Nephron progenitor cell (in vitro differentiated cells): Measurements from ENCODE around the gene TPMT.
A peak's percentile ranks its signal among the peaks of the same experiment; 100 is the strongest.
"Not testable (repeated sequence)": the region's sequence is repeated elsewhere in the genome, so short reads cannot be mapped to it uniquely, and the experiment has no call there.

Experiments
- DNase-seq: peaks from one replicate; pipeline ENCODE4 v3.0.0; 2021
- H3K27ac Mint-ChIP-seq: 2 replicates; pipeline ENCODE4 v1.8.0; 2021; ENCODE audit warnings: mild to moderate bottlenecking, moderate library complexity, mixed read lengths
- H3K27me3 Mint-ChIP-seq: 2 replicates; pipeline ENCODE4 v1.8.0; 2021; ENCODE audit warnings: mild to moderate bottlenecking, low read depth, mixed read lengths; ENCODE audit not compliant: poor library complexity
- H3K36me3 Mint-ChIP-seq: 2 replicates; pipeline ENCODE4 v1.8.0; 2021; ENCODE audit warnings: low read depth, mixed read lengths
- H3K4me1 Mint-ChIP-seq: 2 replicates; pipeline ENCODE4 v1.8.0; 2021; ENCODE audit warnings: mixed read lengths
- H3K4me3 Mint-ChIP-seq: 2 replicates; pipeline ENCODE4 v1.8.0; 2021; ENCODE audit warnings: mild to moderate bottlenecking, moderate library complexity, mixed read lengths
- H3K9me3 Mint-ChIP-seq: 2 replicates; pipeline ENCODE4 v1.8.0; 2021; ENCODE audit warnings: mild to moderate bottlenecking, moderate library complexity, mixed read lengths
- CTCF ChIP-seq: fragments of 200-600 bp; sonication (generic); IDR thresholded peaks from 2 replicates; pipeline ENCODE4 v1.5.0; 2021; ENCODE audit warnings: antibody characterized with exemption

Gene TPMT

DNA sequence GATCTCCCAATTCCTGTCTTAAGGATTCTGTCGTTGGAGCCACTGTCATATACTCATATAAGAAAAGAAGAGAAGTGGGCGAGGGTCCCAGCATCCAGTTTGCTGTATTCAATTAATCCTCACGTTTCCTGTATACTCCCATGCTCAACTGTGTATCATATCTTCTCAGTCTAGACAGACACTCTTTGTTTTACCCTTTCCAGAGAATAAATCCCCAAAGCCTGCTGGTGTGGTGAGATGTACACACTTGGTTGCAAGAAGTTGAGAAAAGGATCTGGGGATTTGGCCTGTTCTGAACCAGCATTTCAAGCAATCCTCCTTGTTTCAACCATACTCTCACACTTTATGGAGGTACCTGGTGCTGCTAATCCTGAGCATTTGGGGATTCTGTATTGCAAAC, 3.1 kb downstream of the TPMT start:
- H3K27me3 Mint-ChIP-seq: peaks cover 8% of the 10 kb centered on the region
- peaks cover 11% of the 10 kb centered on the region for H3K36me3 Mint-ChIP-seq
- no peaks in the 10 kb centered on the region for H3K9me3 Mint-ChIP-seq
- H3K27ac Mint-ChIP-seq: no peak overlapping the region
- no peak for DNase-seq
- TF ChIP-seq CTCF: no peak
- no peak overlapping the region for H3K4me3 Mint-ChIP-seq
- peaks cover 22% of the 10 kb centered on the region for H3K4me1 Mint-ChIP-seq

- H3K4me3 Mint-ChIP-seq, H3K9me3 Mint-ChIP-seq, H3K27me3 Mint-ChIP-seq, H3K27ac Mint-ChIP-seq, DNase-seq: not testable (repeated sequence)
- H3K36me3 Mint-ChIP-seq: peaks cover 11% of the 10 kb centered on the region
- peaks cover 22% of the 10 kb centered on the region for H3K4me1 Mint-ChIP-seq
These were observed 3.5 kb downstream of the TPMT start for GRCh38 chr6:18151391-18151790.

GRCh38 chr6:18148304-18149025, 6.4 kb downstream of the TPMT start:
- no peak for TF ChIP-seq CTCF
- Mint-ChIP-seq H3K27ac (no peak overlapping the region), H3K4me1 (peaks cover 5% of the 10 kb centered on the region), H3K4me3 (no peak overlapping the region), H3K9me3 (no peaks in the 10 kb centered on the region), H3K36me3 (peaks cover 6% of the 10 kb centered on the region), H3K27me3 (peaks cover 3% of the 10 kb centered on the region)
- no peak for DNase-seq

GRCh38 chr6:18147616-18148015, 7.3 kb downstream of the TPMT start:
- DNase-seq: no peak
- Mint-ChIP-seq H3K27me3 (no peaks in the 10 kb centered on the region), H3K36me3 (peaks cover 13% of the 10 kb centered on the region), H3K4me3 (no peak overlapping the region), H3K9me3 (no peaks in the 10 kb centered on the region), H3K4me1 (peaks cover 4% of the 10 kb centered on the region), H3K27ac (no peak overlapping the region)
- TF ChIP-seq CTCF: no peak

DNA sequence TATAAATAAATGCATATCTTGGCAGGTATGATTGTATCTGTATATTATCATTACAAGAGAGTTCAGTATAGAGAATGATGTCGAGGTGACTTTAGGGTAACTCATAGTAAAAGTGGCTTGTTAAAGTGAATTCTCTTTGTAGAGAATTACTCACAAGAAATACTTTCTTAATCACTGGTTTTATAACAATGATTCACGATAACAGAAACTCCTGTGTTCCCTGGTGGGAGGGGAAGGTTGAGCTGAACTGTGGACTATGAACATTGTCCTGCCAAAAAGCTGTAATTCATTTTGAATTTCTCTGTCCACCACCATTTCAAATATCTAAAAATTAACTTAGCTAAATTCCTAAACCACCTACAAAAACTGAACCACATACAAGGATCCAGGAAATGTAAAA, 7.7 kb downstream of the TPMT start:
- peaks cover 9% of the 10 kb centered on the region for H3K4me1 Mint-ChIP-seq
- no peak overlapping the region for H3K4me3 Mint-ChIP-seq
- H3K27me3 Mint-ChIP-seq: no peaks in the 10 kb centered on the region
- H3K27ac Mint-ChIP-seq: no peak overlapping the region
- TF ChIP-seq CTCF: no peak
- peaks cover 18% of the 10 kb centered on the region for H3K36me3 Mint-ChIP-seq
- DNase-seq: no peak
- H3K9me3 Mint-ChIP-seq: no peaks in the 10 kb centered on the region

DNA sequence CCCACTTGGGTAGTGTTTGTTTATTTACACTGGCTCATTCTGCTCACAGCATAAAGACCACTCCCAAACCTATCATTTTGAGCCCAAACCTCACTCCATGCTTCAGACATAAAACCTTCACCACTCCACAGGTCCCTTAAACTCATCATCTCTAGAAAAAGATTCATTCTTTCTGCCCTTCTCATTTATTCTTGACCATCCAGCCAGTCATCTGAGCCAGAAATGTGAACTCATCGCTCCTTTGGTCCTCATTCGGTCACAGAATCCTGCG, 12.4 kb downstream of the TPMT start:
- TF ChIP-seq CTCF: no peak
- H3K27ac Mint-ChIP-seq: peak overlapping the region; percentile 3
- H3K27me3 Mint-ChIP-seq: no peaks in the 10 kb centered on the region
- H3K4me1 Mint-ChIP-seq: peaks cover 16% of the 10 kb centered on the region
- no peak for DNase-seq
- no peak overlapping the region for H3K4me3 Mint-ChIP-seq
- H3K36me3 Mint-ChIP-seq: peaks cover 29% of the 10 kb centered on the region
- no peaks in the 10 kb centered on the region for H3K9me3 Mint-ChIP-seq
